ENCODE results near the gene ELOVL7.

The ELOVL7 gene

DNA sequence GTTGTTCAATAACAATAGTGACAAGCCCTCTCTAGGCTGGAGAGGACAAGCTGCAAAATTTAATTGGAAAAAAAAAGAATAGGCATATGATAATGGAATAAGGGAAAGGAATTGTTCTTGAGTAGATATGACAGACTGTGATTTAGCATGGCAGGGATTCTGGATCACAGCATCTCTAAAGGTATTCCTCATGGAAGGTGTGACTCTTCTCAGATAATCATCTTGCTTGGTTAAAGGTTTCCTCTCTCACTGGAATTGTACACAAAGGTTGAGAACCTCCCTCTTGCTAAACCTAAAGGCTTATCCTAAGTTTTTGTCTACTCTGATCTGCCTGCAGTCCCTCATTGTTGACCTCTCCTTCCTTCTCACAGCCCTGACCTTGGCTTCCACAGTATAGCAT lies 31.6 kb downstream of the ELOVL7 start:
- TF ChIP-seq, protein P1, sequence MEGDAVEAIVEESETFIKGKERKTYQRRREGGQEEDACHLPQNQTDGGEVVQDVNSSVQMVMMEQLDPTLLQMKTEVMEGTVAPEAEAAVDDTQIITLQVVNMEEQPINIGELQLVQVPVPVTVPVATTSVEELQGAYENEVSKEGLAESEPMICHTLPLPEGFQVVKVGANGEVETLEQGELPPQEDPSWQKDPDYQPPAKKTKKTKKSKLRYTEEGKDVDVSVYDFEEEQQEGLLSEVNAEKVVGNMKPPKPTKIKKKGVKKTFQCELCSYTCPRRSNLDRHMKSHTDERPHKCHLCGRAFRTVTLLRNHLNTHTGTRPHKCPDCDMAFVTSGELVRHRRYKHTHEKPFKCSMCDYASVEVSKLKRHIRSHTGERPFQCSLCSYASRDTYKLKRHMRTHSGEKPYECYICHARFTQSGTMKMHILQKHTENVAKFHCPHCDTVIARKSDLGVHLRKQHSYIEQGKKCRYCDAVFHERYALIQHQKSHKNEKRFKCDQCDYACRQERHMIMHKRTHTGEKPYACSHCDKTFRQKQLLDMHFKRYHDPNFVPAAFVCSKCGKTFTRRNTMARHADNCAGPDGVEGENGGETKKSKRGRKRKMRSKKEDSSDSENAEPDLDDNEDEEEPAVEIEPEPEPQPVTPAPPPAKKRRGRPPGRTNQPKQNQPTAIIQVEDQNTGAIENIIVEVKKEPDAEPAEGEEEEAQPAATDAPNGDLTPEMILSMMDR (IDR thresholded peaks at IDR 0.05; ENCODE audit: borderline replicate concordance, control extremely low read depth, extremely low read depth, insufficient read depth, missing control alignments) = no peak
- no peak for DNase-seq (ENCODE audit: low spot score)
- in situ Hi-C loops (cut with MboI; ENCODE audit: low sequenced_read_pairs, unreplicated experiment) = no loop called here

DNA sequence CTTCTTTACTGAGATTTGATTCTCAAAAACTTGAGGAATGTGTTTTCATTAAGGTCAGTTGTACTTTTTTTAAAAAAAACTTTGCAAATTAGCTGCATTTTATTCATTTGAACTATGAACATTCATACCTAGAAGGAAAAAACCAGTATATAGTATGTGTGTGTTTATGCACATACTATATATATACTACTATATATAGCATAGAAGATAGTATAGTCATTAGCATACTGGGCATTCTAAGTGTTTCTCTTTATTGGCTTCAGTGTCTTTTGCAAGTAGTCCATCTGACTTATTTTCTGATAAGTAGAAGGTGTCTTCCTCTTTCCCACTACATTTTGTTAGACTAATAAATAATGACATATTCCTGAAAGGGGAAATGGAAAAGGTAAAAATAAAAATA lies 33.0 kb downstream of the ELOVL7 start:
- TF ChIP-seq, protein P1 (IDR thresholded peaks at IDR 0.05; ENCODE audit: borderline replicate concordance, control extremely low read depth, extremely low read depth, insufficient read depth, missing control alignments) = no peak
- DNase-seq (ENCODE audit: low spot score) = no peak
- in situ Hi-C loops (cut with MboI; ENCODE audit: low sequenced_read_pairs, unreplicated experiment) = no loop called here

DNA sequence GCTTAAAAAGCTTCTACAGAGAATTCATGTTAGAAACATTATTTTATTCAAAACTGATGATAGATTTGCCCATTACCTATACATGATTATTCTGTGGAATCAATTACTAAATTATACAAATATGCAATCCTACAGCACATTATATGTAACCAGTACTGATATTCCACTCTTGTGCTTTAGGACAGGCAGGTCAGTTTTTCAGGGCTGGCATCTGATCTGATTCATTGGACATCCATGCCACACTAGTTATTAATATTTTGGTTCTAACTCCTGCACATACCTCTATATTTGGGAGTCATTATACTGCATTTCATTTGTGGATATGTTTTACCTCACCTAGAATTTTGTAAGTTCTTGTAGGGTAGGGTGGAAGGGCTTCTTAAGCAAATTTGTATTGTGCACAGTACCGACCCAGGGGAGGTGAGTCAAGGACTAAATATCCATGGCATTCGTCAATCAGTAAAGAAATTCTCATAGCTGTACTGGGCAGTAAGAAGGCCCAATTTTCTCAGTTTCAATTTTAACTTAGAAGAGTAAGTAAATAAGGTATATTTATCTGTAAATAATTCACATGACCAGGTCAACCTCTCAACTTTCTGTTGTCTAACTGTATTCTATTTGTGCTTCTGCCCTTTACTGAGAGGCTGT lies 33.5 kb downstream of the ELOVL7 start:
- TF ChIP-seq, protein P1 (IDR thresholded peaks at IDR 0.05; ENCODE audit: borderline replicate concordance, control extremely low read depth, extremely low read depth, insufficient read depth, missing control alignments) = no peak
- DNase-seq (ENCODE audit: low spot score) = no peak

DNA sequence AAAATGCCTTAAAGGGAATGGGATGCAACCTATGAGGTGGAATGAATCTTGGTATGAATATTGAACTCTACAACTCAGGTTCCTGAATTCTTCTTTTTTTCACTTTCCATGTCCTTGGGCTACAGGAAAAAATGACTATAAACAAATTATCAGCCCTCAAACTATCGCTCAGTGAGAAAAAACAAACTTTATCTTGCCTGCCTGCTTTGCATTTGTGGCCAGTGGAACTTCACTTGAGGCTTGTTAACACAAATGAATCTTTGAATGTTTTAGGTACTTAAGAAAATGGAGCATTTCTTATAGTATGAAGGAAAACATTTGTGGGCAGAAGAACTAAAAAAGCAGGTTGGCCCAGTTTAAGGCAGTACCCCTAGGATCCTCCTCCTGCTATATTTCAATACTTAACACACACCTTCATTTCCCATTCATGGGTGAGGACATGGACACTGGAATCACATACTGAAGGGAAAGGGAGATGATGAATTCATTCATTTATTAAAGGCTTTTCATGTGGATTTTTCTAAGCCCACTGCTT lies 34.1 kb downstream of the ELOVL7 start:
- in situ Hi-C loops (cut with MboI; ENCODE audit: low sequenced_read_pairs, unreplicated experiment) = no loop called here
- TF ChIP-seq, protein P1 (IDR thresholded peaks at IDR 0.05; ENCODE audit: borderline replicate concordance, control extremely low read depth, extremely low read depth, insufficient read depth, missing control alignments) = no peak
- DNase-seq (ENCODE audit: low spot score) = no peak

More for the DNA sequence above, 33.5 kb downstream of the ELOVL7 start:
- in situ Hi-C loops (cut with MboI; ENCODE audit: low sequenced_read_pairs, unreplicated experiment) = no loop called here

DNA sequence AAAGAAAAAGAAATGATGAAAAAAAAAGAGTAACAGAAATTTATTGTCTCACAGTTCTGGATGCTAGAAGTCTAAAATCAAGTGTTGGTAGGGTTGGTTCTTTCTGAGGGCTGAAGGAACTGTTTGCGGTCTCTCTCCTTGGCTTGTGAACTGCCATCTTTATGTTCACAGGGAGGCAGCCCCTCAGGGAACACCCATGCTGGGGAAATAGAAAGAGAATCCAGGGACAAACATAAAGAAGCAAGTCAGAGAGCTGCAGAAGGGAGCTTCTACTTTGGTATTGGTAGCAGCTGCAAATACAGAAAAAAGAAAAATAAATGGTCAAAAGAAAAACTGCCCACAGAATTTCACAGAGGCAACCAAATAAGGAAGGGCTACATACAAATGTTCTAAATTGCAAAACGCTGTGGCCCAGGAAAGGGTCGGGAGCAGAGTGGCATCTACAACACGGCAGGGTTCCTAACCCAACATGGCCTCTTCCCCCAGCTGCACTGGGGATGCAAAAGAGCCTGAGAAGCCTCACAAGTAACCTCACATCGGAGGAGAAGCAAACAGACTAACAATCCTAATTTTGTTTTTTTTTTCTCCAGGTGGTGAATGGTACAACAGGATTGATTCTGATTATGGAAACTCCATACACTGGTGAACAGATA lies 37.4 kb downstream of the ELOVL7 start:
- in situ Hi-C loops (cut with MboI; ENCODE audit: low sequenced_read_pairs, unreplicated experiment) = no loop called here
- no peak for DNase-seq (ENCODE audit: low spot score)
- TF ChIP-seq, protein P1 (IDR thresholded peaks at IDR 0.05; ENCODE audit: borderline replicate concordance, control extremely low read depth, extremely low read depth, insufficient read depth, missing control alignments) = no peak

DNA sequence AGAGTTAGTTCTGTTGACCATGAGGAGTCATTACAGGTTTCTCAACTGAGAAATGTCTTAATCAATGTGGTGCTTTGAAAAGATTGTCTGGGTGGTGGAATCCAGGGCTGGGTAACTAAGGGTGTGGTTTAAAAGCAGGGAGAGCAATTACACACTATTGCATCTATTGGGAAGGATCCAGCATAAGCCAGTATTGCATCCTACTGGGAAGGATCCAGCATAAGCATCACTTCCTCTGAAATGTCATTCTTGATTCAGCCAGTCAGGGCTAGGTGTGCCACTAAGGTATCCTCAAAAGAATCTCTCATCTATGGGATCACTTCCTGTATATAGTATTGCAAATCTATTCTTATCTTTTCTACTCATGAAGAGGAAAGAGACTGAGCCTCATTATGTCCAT lies 38.6 kb downstream of the ELOVL7 start:
- no peak for DNase-seq (ENCODE audit: low spot score)
- in situ Hi-C loops (cut with MboI; ENCODE audit: low sequenced_read_pairs, unreplicated experiment) = no loop called here
- TF ChIP-seq, protein P1 (IDR thresholded peaks at IDR 0.05; ENCODE audit: borderline replicate concordance, control extremely low read depth, extremely low read depth, insufficient read depth, missing control alignments) = no peak
